ENCODE results near the gene PLOD2.

Gene PLOD2

DNA sequence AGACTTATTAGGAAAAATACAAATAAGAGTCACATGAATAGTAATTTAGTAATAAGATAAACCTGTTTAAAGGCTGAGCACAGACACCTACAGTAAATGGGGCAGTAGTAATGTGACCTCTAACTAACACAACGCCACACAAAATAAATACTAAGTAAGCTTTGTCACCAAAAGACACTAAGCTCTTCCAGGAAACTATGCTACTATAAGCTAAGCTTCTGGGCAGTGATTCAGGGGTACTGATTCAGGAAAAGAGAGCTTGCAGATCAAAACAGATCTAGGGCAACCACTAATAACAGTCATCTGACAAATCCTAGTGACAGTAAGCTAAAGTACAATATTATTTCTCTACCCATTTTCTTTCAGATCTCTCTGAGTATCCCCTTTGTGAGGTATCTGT lies 68.8 kb downstream of the PLOD2 start:
- DNase-seq, result no peak

DNA sequence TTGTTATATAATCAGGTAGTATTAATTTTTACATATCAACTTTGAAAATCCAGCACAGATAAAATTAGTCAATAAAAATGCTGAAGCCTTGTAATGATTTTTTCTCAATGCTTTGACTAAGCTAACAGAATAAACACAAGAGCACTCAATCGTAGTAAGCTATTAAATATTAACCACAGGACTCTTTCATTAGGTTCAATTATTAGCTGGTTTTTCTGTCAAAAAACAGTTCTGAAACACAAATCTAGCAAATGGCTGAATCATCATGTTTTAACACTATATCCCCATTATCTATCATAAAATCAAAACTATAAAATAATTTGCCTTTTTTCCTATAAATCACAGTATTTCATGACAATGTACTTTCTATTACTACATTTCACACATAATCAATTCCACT lies 69.6 kb downstream of the PLOD2 start:
- no peak for DNase-seq

DNA sequence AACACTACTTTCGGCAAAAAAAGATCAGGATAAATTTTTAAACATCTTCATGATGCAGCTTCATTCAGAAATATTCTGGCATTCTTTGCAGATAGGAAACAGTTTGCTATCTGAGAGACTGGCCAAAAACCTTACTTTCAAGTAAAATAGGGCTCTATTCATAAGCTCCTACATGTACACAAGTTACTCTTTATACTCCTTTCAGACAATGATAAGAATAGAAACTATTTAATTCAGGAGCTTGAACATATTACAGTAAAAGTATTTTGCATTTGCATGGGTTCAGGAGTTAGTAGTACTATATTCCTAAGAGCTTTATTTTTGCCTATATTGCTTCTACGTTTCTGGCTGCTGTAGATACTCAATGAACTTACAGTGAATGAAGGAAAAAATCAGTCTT lies 70.5 kb downstream of the PLOD2 start:
- no peak for DNase-seq

GRCh38 chr3:146088840-146089239 lies 72.1 kb downstream of the PLOD2 start:
- DNase-seq, result no peak

DNA sequence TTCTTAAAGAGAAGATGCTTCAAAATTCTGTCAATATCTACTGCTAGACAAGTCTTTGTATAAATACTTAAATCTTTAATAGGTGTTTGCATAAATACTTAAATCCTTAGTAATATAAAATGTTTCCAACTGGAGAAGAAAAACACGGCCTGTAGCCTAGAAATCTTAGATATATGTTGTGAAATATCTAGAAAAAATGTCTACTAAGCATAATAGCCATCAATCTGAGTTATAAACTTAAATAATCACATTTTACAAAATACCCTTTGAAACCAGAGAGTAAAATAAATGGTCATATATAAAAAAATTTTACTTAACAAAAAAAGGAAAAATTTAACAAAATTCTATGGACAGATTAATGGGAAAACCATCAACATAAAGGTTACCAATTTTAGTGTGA lies 73.9 kb downstream of the PLOD2 start:
- DNase-seq, result no peak

DNA sequence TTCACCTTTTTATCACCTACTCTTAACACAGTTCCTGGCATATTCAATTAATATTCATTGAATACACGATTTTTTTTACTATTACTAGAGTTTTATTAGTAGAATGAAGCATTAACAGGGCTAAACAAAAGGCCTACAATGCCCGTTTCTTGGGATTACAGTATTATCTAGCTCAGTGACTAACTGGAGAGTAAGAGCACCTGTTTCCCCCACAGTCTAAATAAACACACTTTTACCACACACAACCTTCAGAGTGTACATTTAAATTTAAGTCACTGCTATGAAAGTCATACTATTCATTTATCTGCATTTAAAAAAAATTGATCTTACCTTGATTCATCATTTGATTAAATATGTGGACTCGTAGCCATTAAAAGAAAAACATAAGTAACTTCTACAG lies 74.8 kb downstream of the PLOD2 start:
- DNase-seq, result no peak

- DNase-seq, result no peak
Observed at GRCh38 chr3:146085678-146086077, 75.3 kb downstream of the PLOD2 start.

GRCh38 chr3:146080578-146080977 lies 80.4 kb downstream of the PLOD2 start:
- no peak for DNase-seq

- no peak for DNase-seq
Observed at GRCh38 chr3:146078031-146078430, 83.0 kb downstream of the PLOD2 start.

- DNase-seq, result no peak
Observed at GRCh38 chr3:146077181-146077580, 83.8 kb downstream of the PLOD2 start.

DNA sequence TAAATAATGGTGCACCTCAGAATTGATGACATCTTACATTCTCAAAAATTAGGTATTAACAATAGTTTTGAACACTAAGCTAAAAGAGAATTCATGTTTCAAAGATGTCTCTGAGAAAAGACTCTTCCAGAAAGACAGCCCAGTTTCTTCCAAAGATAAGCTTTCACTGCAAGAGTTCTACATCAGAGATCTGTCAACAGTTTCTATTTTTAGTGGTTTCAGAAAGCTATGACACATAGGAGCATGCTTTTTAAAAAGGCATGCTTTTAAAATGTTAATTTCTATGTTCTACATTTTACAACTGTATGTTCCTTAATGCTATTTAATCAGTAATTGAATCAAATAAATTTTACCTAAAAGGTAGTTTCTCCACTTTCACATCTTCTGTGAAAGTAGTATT lies 88.2 kb downstream of the PLOD2 start:
- no peak for DNase-seq

DNA sequence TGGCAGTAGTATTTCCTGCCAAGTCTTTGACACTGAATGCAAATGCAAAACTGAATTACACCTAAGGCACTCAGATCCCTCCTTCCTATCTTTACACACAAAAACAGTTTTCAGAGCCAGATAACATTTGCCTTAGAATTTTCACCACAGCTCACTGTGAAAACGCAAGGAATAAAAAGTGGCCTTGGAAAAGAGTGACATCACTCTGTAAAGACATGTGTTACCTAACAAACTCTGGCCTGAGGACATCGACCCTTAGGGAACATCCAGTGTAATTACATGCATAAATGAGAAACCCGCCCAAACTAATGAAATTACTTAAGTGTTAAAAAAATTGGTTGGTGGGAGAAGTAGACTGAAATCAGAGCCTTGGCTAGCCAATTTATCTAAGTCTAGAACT lies 88.9 kb downstream of the PLOD2 start:
- DNase-seq, result no peak

- DNase-seq, result no peak
Observed at GRCh38 chr3:146071632-146072031, 89.4 kb downstream of the PLOD2 start.

DNA sequence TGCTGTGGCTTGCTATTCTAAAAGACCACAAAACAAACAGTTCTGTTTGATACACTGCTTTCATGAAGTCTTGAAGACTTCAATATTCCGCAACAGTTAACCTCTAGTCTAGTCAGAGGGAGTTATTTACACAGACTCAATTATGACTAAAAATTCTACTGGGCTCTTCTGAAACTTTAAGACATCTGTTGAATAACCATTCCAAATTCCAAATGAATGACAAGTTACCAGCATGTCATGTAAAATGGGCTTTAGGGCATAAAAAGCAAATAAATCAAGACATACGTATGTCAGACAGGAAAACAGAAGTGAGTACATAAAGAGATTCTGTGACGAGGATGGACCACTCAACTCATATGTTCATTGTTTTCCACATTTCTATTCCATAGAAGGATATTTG lies 93.9 kb downstream of the PLOD2 start:
- no peak for DNase-seq

DNA sequence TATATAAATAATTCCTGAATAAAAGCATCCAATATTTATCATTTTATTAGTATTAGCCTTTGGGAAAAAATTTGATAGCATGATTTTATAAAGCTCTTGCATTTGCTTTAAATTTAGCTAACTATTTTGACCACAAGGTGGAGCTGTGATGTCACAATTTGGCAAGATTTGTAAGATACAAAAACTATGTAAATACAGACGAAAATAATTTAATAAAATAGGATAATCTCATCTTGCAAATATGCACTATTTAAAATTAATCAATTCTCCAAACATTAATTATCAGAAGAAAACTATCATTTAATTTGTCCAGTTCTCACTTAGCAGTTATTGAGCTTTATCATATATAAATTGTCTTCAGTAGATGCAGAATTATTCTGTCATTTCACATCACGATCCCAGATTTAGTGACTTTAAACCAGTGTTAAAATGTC lies 95.4 kb downstream of the PLOD2 start:
- DNase-seq, result no peak

DNA sequence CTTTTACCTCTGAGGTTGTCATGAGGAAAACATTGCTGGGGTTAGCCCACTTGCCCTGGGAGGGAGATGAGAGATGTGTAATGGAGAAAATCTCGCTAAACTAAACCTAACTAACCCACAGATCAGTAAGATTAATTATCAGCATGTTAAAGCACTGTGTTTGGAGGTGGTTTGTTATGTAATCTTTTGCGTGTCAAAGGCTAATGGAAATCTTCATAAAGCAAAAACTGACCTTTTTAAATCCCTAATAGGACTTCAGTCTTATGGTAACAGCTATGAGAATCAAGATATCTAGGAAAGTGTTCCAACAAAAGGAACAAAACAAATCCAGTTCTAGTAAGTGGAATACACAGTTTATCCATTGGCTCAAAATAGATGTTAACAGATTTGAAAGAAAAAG lies 102.7 kb downstream of the PLOD2 start:
- no peak for DNase-seq

DNA sequence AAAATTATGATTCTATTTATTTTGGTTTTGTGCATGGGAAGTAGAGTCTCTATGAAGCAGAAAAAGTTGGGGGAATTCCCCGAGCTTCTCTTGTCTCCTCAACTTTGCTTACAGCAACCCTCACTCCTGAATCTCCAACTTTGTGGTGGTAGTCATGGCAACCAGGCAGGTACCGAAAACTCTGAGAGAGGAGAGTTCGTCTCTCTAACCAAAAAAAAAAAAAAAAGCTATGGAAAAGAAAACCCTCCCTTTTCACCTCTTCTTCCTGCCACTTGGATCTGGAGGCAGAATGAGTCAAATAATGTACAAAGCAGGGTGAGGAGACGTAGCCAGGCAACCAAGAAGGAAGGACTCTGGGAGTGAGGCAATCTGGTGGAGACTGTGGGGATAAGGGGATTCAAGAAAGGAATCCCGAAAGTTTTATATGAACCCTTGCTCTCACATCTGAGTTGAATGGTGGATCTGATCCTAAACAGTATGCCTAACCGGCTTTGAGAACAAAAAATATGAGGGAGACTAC lies 108.1 kb downstream of the PLOD2 start:
- no peak for DNase-seq

GRCh38 chr3:146052056-146052790 lies 108.8 kb downstream of the PLOD2 start:
- no peak for DNase-seq

- no peak for DNase-seq
Observed at GRCh38 chr3:146050691-146051090, 110.3 kb downstream of the PLOD2 start.

DNA sequence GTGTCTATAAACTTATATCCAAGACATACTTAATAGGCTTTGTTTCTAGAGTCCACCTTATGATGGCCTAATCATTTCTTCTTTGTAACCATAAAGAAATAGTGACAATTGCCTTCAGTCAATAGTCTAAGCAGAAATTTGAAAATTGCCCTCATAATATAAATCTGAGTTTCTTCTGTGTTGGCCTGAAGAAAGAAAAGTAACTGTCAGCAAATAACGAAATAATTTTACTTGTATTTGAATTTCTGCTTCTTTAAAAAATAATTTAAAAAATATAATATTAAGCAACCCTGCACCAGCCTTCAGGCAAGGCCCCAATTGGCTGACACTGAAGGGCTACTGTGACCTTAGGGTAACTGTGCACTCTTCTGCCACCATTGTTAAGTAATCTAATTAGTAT lies 113.5 kb downstream of the PLOD2 start:
- no peak for DNase-seq

DNA sequence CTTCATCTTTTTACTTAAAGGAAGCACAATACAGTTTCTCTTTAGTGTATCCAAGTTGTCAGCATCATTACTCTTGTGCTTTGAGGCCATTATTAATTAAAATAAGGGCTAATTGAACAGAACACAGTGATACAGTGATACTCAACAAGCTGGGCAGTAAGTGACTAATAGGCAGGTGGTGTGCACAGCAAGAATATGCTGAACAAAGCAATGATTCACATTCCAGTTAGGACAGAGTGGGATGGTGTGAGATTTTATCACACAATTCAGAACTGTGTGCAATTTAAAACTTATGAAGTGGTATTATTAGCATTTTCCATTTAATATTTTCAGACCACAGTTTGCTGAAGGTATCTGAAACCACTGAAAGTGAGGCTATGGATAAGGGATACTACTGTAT lies 116.9 kb downstream of the PLOD2 start:
- DNase-seq, result no peak

- DNase-seq, result no peak
Observed at GRCh38 chr3:146040630-146041029, 120.4 kb downstream of the PLOD2 start.

DNA sequence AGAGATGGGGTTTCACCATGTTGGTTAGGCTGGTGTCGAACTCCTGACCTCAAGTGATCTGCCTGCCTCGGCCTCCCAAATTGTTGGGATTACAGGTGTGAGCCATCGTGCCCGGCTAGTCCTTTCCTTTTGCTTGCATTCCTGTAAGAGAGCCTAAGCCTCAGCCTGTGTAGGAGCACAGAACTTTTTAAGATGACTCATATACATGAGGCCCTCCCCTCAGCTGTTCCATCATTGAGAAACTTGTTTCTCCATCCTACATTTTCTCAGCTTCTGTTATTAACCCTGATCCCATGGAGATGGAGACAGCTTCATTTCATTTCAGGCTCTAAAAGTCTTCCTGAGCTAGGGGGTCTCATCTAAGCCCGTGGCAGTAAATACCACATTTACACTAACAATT lies 123.3 kb downstream of the PLOD2 start:
- no peak for DNase-seq

DNA sequence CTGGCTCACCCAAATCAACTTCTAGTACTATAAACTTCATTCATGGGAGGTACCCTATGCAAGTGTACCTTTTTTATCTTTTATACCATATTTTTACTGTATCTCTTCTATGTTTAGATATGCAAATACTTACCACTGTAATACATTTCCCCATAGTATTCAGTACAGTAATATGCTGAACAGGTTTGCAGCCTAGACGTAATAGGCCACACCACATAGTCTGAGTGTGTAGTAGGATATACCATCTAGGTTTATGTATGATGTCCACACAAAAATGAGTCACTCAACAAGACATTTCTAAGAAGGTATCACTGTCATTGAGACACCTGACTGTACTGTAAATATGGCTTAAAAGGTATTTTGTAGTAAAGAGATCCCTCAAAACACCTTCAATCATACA lies 124.7 kb downstream of the PLOD2 start:
- DNase-seq, result no peak

- no peak for DNase-seq
Observed at GRCh38 chr3:146035366-146035765, 125.6 kb downstream of the PLOD2 start.
